Transverse colon (tissue), 4 donors: Measurements from ENCODE around the gene SCOC.

Experiments used
- CTCF ChIP-seq, 5 experiments: fragments of 200-600 bp in 3 of 5; fragments of 450-650 bp in 2 of 5; sonication (generic) in 3 of 5; IDR thresholded peaks; 1 replicate in 2 of 5; 2 replicates in 3 of 5; pipeline ENCODE4 v1.5.1; 2016 to 2017; ENCODE audit warnings: antibody characterized with exemption in 5 of 5, inconsistent platforms in 3 of 5, mild to moderate bottlenecking in 2 of 5, moderate library complexity in 1 of 5
- EP300 ChIP-seq: sonication (generic); formaldehyde crosslinking; IDR thresholded peaks from one replicate; pipeline ENCODE4 v1.6.1; 2017; ENCODE audit warnings: antibody characterized with exemption, low read depth
- POLR2AphosphoS5 ChIP-seq, 3 donors: sonication (generic); formaldehyde crosslinking; IDR thresholded peaks; one replicate each; pipeline ENCODE4 v1.6.1; 2016; ENCODE audit warnings: antibody characterized with exemption in 3 of 3

DNA sequence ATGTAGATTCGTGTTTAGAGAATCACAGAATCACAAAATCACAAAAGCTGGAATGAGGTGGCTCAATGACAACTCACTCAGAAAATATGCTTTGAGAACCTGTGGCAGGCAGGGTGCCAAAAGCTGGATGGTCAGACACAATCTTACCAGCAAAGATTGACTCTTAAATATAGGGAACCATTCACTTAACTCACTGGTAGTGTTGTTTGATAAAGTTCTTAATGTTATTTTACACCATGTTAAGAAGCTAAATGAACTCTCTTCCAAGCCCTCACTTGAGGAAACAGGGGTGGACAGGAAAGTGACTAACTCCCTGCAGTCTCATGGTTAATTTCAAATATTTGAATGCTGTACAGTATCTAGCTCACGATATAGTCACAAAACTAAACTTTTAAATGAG lies 5.7 kb upstream of the SCOC start:
- TF ChIP-seq CTCF (IDR thresholded peaks at IDR 0.05): no peak
- no peak for TF ChIP-seq EP300
- TF ChIP-seq POLR2AphosphoS5 (IDR thresholded peaks at IDR 0.05): no peak
